ENCODE results near the gene GABARAPL2.
"Not testable (repeated sequence)": the region's sequence is repeated elsewhere in the genome, so short reads cannot be mapped to it uniquely, and the experiment has no call there.

GABARAPL2 gene, protein sequence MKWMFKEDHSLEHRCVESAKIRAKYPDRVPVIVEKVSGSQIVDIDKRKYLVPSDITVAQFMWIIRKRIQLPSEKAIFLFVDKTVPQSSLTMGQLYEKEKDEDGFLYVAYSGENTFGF

DNA sequence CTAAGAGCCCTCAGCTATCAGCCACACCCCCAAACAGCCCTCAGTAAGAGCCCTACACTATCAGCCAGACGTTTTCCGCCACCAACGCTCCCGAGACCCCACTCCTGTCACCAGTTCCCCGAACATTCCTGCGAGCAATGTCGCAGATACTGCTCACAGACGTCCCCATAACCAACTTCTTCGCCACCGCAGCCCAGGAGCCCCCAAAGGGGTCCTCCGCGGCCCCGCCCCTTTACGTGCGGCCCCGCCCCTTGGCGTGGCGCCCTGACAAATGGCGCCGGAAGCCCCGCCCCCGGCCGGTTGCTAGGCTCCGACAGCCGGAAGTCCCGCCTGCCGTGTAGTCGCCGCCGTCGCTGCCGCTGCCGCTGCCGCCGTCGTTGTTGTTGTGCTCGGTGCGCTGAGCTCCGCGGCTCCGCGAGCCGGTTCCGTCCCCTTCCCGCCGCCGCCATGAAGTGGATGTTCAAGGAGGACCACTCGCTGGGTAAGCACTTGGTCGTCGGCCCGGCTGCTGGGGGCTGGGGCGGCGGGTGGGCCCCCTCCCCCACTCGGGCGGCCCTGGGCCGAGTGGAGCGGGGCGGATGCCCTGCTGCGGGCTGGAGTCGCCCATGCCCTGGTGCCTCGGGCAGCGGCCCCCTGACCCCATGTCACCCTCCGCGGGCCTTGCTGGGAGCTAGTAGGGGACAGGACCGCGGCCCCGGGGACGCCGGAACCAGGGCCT lies at the start of gene GABARAPL2:
GABARAPL2 (plus strand) TSS at position 340 of the 718 bp plus-strand sequence; CDS start at position 448, 108 bp downstream.
- peak; percentile 51 for DNase-seq

DNA sequence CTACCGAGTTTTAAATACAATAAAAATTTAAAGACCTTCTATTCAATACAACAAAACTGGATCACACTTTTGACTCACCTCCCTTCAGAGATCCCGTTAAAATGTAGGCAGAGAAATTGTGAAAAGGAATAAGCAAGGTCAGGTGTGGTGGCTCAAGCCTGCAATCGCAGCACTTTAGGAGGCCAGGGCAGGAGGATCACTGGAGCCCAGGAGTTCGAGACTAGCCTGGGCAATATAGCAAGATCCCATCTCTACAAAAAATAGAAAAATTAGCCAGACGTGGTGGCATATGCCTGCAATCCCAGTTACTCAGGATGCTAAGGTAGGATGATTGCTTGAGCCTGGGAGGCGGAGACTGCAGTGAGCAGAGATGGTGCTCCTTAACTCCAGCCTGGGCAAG lies 47.0 kb upstream of the GABARAPL2 start:
- DNase-seq = no peak

DNA sequence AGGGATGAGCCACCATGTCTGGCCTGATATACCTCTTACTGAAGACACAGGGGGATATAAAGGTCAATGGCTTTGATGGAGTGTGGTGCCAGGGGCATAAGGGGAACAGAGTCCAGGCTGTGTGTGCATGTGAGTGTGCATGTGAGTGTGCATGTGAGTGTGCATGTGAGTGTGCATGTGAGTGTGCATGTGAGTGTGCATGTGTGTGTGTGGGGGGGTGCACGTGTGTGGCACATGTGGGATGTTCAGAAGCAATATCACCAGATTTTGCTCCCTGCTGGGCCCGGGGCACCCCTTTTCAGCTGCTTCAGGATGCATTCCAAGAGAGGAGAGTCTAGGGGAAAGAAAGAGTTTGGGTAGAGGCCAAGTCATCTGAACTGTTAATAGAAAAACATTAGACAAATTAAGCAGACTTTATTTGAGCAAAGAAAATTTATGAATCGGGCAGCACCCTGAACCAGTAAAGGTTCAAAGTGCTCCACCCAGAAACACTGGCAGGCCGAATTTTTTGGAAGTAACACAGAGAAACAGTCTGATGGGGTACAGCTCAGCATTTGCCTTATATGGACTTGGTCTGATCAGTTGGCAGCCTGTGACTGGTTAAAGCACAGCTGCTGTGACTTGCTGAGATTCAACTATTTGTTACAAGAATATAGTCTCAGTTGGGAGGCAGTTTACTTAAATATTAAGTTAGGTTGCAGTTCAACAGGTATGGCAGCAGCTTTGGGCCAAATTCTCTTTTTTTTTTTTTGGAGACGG lies 40.0 kb upstream of the GABARAPL2 start:
- no peak for DNase-seq

DNA sequence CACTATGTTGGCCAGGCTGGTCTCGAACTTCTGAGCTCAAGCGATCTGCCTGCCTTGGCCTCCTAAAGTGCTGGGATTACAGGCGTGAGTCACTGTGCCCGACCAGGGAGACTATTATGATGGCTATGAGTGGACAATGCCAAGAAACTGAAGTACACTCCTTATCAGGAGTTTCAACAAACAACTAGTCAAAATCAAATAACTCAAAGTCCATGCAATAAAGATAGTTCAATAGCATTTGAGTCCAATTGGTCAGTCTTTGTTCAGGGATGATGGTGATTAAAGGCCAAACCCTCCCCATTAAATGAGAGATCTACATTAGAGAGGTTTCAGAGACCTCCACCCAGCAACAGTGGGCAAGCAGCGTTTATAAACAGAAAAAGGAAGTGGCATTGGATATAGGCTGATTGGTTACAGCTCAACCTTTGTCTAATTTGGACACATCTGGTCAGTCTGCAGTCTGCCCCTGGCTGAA lies 38.3 kb upstream of the GABARAPL2 start:
- DNase-seq = no peak

DNA sequence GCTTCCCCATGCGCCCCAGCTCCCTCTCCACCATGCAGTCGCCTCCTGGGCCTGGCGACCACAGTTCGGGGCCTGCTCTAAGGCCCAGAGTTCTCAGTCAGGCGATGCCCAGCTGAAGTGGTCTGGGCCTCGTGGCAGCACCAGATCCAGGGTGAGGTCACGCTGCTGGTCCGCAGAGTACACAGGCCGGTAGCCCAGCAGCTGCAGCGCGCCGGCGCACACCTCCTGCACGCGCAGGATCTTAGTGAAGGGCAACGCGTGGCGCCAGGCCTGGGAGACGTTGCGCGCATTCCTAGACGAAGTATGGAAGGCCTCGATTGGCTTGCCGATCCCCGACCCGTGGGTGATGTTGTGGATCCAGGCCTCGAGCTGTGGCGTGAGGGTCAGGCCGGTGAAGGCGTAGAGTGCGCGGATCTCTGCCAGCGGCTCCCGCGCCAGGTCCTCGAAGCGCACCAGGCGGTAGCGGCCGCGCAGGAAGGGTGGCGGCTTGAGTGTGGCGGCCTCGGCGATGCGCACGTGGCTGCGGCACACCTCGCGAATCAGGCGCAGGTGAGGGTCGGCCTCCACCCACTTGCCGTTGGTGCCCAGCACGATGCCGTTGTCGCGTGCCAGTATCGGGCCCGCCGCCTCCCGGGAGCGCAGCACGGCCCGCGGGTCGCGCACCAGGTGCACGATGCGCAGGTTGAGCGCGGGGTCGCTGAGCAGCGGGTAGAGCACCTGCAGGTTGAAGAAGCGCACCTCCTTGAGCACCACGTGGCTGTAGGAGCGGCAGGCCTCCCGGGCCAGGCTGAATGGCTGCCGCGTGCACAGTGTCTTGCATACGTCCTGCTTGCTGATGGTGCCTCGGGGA lies 36.9 kb upstream of the GABARAPL2 start:
- DNase-seq = no peak

DNA sequence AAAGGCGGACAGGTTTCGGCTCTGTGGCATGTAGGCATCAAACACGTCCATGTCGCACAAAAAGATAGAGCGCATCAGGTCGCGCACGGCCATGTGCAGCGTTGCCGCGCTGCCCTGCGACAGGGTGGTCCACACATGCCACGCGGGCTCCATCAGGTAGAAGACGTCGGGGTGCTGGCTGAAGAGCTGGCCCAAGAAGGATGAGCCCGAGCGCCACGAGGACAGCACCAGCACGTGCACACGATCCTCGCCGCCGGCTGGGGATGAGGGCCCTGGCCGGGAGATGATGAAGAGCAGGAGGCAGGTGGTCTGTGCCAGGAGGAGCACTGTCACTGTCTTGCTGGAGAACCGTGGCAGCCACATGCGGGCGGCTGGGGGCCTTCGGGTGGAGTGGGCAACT lies 36.2 kb upstream of the GABARAPL2 start:
- DNase-seq = no peak

DNA sequence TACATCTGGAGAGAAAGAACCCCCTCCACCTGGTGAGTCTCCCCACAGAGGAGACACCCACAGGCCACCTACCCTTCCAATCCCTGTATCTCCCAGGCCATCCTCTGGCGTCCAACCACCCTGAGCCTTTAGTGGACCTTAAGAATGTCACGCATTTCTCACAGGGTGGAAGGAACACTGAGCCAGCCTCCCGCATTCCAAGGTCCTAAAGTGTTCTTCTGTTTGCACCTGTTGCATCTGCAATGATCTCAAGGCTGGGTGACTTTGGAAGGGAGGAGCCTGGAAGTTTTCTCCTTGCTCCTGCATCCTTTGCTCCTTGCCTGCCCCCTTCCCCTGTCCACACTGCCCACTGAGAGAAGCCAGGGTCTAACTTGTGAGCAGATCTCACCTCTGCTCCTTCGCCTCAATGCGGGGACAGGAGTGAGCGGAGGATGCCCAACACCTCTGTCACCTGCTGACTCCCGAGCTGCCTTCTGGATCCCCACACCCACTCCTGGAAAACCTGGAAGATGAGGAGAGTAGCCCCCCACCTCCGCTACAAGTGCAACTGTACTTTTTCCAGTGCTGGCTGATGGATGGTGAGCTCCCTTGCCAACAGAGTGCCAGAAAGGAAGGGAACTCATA lies 33.9 kb upstream of the GABARAPL2 start:
- no peak for DNase-seq

DNA sequence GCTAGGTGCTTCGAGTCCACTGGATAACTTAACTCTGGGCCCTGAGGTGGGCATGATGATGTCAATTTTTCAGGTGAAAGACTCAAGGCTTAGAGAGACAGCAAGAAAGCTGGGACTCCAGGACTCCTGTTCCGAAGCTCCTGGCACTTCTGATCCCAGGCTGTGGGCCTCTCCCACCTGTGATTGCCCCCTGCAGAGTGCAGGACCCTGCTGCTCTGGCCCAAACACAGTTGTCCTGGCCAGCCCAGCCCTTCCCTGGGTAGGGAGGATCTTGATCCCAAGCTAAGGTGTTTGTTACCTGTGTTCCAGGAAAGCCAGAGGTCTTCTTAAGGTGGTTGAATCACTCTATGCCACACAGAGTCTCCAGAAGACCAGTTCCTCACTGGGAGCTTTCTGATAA lies 33.4 kb upstream of the GABARAPL2 start:
- no peak for DNase-seq

DNA sequence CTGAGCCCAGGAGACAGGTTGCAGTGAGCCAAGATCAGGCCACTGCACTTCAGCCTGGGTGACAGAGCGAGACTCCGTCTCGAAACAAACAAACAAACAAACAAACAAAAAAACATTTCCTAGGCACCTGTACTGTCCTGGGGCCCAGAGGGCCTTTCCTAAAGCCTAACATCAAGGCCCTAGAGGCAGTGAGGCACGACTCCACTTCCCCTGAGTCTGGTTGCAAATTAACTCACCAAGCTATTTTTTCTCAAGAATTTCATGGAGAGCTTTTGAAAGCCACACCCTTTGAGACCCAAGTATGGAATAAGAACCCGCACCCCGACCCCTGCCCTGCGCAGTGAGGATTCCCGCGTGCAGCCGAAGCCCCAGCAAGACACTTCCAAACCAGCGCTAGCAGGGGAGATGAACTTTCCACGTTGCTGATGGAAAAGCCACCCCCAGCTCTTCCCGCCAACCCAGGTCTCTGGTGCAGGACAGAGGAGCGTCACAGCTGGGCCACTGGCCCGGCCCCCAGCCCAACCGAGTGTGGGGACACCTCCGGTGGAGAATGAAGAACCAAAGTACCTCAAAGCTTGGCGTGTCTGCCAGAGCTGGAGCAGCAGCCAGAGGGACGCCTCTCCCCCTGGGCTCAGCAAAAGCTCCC lies 31.5 kb upstream of the GABARAPL2 start:
- no peak for DNase-seq

DNA sequence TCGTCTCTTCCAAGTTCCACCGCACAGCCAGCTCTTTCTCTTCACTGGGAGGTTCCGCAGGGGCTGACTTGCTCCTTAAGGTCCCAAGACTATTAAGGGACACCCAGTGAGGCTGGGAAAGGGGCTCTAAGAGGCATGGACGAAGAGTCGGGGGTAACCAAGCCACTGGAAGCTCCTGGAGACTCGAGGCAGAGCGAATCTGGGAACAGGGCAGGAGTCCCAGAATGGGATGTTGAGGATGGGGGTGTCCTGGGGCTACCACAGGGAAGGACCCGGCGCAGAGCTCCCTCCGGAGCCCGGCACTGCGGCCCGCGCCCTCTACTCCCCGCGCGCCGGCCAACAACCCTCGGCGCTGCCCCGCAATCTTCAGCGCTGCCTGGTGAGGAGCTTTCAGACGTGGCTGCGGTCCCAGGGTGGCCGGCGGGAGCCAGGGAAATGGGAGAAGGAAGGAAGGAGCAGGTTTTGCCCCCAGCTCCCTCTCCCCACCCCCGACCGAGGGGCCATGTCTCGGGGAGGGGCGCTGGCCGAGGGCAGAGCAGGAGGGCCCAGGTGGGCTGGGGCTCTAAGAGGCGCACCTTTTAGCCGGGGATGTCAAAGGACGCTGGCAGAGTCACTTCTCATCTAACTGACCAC lies 30.9 kb upstream of the GABARAPL2 start:
- no peak for DNase-seq

DNA sequence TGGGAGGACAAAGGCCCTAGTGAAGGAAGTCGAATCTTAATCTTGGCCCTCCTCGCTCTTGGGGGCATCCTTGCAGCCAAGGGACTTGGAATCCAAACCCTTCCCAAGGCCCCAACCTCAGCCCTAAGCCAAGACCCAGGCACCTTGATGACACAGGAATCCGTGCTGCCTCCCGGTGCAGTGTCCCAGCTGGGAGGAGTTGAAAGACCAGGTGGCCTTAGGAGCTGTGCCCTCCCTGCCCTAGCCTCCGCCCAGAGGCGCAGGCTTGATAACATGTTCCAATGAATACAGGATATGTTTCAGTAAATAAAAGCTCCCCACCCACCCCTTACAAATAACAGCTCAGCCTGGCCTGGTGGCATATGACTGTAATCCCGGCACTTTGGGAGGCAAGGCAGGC lies 30.3 kb upstream of the GABARAPL2 start, which contains the start of gene CHST5:
CHST5 (minus strand) TSS at position 208 of the 400 bp plus-strand sequence. CDS start 5,724 bp downstream, outside the sequence.
- no peak for DNase-seq

DNA sequence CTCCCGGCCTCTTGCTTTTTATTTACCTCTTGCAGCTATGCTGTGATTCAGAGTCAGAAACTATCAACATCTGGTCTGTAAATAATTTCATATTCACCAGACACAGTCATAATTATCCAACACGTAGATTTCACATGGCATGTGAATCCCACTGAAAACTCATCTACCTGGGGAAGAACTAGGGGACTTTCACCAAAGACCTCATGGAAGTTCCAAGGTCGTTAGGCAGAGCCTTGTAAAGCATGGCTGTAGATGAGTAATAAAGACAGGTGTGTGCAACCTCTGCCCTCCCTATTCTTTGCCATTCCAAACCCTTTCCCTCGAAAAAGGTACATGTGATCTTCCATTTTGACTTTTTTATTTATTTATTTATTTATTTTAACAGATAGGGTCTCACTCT lies 28.4 kb upstream of the GABARAPL2 start:
- no peak for DNase-seq

DNA sequence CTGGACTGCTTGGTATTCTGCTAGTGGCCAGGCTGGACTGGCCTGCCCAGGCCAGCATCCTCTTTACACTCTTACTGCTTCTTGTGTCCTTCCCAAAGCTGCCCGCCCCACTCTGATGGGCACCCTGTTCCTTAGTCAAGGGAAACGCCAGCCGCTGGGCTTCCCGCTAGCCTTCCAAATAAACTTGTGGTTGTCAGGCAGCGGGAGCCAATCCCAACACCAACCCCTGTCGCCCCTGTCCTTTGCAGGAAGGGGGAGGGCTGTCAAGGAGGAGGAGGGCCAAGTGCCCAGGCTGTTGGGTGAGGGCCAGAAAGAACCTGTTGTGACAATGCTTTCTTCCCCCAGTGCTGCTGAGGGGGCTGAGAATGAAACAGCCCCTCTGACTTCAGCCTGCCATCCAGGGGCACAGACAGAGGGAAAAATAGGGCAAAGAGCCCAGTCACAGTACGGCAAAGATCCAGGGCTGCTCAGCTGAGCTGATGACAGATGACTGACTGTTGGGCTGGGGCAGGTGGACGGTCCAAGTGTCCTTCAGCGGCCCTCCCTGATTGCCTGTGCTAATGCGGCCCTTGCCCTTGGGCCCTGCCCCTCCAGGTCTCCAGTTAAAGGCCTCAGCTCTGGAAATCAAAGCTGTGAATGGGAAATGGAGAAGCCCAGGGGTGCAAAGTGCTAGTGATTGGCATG lies 27.2 kb upstream of the GABARAPL2 start:
- not testable (repeated sequence) for DNase-seq

DNA sequence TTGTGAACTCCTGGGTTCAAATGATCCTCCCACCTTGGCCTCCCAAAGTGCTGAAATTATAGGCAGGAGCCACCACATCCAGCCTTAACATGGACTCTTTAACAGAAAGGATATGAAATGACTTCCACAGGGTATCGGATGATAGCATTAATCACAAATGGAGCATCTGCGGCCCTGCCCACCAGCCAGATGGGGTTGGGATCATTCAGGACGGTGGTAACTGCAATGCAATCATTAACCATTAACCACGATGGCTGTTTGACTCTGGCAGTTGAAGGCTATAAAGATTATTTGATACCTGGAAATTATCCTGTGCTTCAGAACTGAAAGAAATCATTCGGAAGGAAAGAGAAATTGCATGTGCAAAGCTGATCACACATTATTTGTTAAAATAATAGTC lies 24.9 kb upstream of the GABARAPL2 start:
- no peak for DNase-seq

DNA sequence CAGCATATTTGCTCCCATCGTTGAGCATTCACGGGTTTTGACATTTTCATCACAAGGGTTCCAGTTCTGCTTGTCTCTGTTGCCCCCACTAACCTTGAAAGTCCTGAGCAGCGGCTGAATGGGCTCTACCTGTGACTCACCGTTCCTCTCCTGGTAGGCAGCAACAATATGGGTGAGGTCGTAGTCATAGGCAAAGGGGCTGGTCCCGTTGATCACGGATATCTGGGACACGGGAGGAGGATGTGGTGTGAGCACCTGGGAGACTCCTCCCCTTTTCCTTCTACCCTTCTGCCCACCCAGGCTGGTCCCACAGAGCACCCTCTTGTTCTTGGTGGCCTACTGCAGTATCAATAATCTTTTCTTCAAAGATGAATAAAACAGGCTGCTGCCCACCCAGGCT lies 23.7 kb upstream of the GABARAPL2 start:
- DNase-seq = not testable (repeated sequence)

DNA sequence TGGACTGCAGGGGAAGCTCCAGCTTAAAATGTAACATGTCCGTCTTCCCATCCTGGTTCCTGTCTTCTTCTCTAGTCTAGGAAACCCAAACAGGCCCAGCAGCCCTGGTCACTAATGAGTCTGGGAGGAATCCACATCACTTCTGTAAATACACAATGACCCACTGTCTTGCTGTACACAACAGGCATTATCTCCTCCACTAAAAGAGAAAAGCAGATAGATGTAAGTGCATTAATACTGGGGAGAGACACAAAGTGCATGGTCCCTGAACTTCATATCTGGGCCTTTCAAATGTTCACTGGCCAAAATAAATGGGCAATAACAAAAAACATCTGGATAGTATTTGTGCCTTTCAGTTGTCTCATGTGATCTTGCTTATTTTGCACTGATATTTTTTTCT lies 20.3 kb upstream of the GABARAPL2 start:
- not testable (repeated sequence) for DNase-seq

DNA sequence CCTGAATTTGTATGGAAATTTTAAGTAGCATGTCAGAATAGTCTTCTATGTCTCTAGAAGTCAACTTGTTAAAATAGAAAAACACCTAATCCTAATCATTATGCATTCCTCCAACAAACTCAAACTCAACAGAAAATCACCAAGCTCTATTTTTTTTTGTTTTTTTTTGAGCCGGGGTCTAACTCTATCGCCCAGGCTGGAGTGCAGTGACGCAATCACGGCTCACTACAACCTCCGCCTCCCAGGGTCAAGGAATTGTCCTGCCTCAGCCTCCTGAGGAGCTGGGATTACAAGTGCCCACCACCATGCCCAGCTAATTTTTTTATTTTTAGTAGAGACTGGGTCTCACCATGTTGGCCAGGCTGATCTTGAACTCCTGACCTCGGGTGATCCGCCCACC lies 19.9 kb upstream of the GABARAPL2 start:
- DNase-seq = no peak

DNA sequence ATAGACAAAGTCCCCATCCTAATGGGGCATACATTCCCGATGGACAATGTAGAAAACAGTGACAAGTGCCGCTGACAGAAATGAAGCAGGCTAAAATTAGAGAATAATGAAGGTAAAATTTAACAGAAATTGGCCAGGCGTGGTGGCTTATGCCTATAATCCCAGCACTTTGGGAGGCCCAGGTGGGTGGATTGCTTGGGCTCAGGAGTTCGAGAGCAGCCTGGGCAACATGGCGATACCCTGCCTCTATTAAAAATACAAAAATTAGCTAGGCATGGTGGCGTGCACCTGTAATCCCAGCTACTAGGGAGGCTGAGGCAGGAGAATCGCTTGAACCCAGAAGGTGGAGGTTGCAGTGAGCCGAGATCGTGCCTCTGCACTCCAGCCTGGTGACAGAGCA lies 17.7 kb upstream of the GABARAPL2 start:
- not testable (repeated sequence) for DNase-seq

DNA sequence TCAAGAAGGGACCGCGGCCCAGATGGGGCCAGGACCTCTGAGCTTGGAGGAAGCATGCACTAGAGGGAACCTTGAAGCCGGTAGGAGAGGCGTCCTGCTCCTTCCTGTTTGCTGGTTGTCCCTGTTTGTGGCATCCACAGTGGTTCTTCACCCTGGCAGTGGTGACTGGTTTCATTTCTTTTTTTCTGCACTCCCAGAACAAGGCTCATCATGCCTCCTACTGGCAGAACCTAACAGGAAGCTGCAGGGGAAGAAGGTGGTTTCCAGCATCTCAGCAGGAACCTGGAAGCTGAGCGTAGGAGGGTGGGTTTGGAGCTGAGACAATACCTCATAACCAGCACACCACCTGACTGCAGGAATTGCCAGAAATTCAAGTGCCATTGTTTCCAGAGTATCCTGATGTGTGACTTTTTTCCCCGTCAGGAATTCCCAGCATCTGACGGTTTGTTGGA lies 15.9 kb upstream of the GABARAPL2 start:
- DNase-seq = no peak

DNA sequence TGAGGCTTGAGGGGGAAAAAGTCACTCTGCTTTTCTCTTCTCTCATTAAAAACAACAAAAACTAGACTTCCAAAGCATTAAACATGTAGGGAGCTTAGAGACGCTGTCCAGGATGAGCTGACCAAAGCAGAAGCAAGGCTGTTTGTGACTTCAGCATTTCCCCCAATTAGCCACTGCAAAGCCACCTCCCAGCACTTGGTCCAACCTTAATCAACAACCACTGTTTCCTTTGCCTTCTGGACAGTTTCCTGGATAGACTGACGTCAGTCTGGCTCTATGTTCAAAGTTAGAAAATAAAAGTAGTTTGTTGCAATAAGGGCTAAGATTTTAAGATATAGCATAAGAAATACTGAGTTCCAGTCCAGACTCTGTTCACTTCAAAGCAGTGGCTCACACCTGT lies 13.2 kb upstream of the GABARAPL2 start:
- DNase-seq = no peak

Measured in NCI-H510A treated with DMSO at 0.1 percent for 48 hours (cell line).